Heart left ventricle (tissue), 16 donors: ENCODE data around the gene RGS6. TPM values are rescaled to one million over a fixed set of nuclear protein-coding genes. Genes with fewer than 3 reads are reported as not detected.

ENCODE experiments used
- ATAC-seq, 4 donors: fragments of 200-7000 bp; cut with Tn5 transposase; one replicate each; pipeline ENCODE4 v1.9.1; 2020 to 2022; ENCODE audit warnings: moderate library complexity in 4 of 4, mild to moderate bottlenecking in 3 of 4, moderate number of reproducible peaks in 1 of 4
- DNase-seq, 5 donors: peaks; one replicate each; pipeline ENCODE4 v3.0.0-alpha.2; 2020
- H3K27ac ChIP-seq, 12 donors: fragments of 200-600 bp; sonication (generic) in 4 of 12; one replicate each; pipeline versions ENCODE4 v1.5.0 to v1.8.0; 2016 to 2022; ENCODE audit warnings: mild to moderate bottlenecking in 2 of 12
- H3K27me3 ChIP-seq, 9 donors: fragments of 200-600 bp; sonication (generic) in 2 of 9; one replicate each; pipeline versions ENCODE4 v1.5.1 to v1.8.0; 2016 to 2022; ENCODE audit warnings: mild to moderate bottlenecking in 3 of 9
- H3K36me3 ChIP-seq, 9 donors: fragments of 200-600 bp; sonication (generic) in 2 of 9; one replicate each; pipeline versions ENCODE4 v1.5.0 to v1.8.0; 2018 to 2022; ENCODE audit warnings: mild to moderate bottlenecking in 2 of 9
- H3K4me1 ChIP-seq, 12 donors: fragments of 200-600 bp; sonication (generic) in 4 of 12; one replicate each; pipeline versions ENCODE4 v1.5.0 to v1.8.0; 2016 to 2022; ENCODE audit warnings: mild to moderate bottlenecking in 3 of 12
- H3K4me3 ChIP-seq, 12 donors: fragments of 200-600 bp; sonication (generic) in 4 of 12; one replicate each; pipeline versions ENCODE4 v1.5.0 to v1.8.0; 2017 to 2022; ENCODE audit warnings: mild to moderate bottlenecking in 9 of 12, moderate library complexity in 4 of 12
- H3K9me3 ChIP-seq, 12 donors: fragments of 200-600 bp; sonication (generic) in 4 of 12; one replicate each; pipeline versions ENCODE4 v1.5.0 to v1.8.0; 2016 to 2022; ENCODE audit warnings: mild to moderate bottlenecking in 1 of 12
- CTCF ChIP-seq, 12 donors: fragments of 200-600 bp; sonication (generic) in 4 of 12; IDR thresholded peaks; one replicate each; pipeline versions ENCODE4 v1.5.0 to v1.8.0; 2018 to 2022; ENCODE audit warnings: antibody characterized with exemption in 12 of 12, mild to moderate bottlenecking in 5 of 12
- POLR2A ChIP-seq, 2 donors: fragments of 450-650 bp; IDR thresholded peaks; one replicate each; pipeline ENCODE4 v1.6.1; 2017; ENCODE audit warnings: antibody characterized with exemption in 2 of 2, mild to moderate bottlenecking in 2 of 2, moderate library complexity in 2 of 2
- WGBS, 4 donors: extraction: QIAGEN DNeasy Blood & Tissue Kit in 2 of 4; methylation state at CpG; one replicate each; pipeline versions ENCODE4 v1.1.5 to v1.1.7; 2013 to 2018; 5-methylcytosine and 5-hydroxymethylcytosine counted together
- intact Hi-C, 10 donors: fragments of 100-400 bp; cut with DNase I; formaldehyde crosslinking; loops; one replicate each; pipeline versions ENCODE4 v1.11.1 to v1.14.2; 2022
- polyA plus RNA-seq, 2 donors: library from polyadenylated mRNA; stranded (reverse); fragments of 200-250 nt; gene quantifications; one replicate each; pipeline ENCODE4 v1.2.3, GENCODE V29; 2013
- total RNA-seq, 9 donors: library from RNA; depleted of rRNA in 2 of 9; stranded (reverse); fragments of >200 nt in 2 of 9; fragmentation: NEBNext Ultra II Directional in 3 of 9; extraction: Animal tissue kit (Norgen Biotek cat#: 25700) in 3 of 9; gene quantifications; one replicate each; pipeline versions ENCODE4 v1.1.0 to v1.2.4, GENCODE V29; 2016 to 2023
- donor health status: ischemic (EF 13 %, LVEDD 7.1; RV severe dilation, severe dysfunction).
- donor health status: healthy with polysubstance abuse.
- donor health status: DM: no; HTN: yes; CAD: no.
- donor health status: DM: no; HTN: no; CAD: no.
- donor health status: ischemic (EF 25% LVEDD 6.9; RV normal size, moderate dysfunction).
- donor health status: ischemic (EF 25% LVEDD 5.7; RV mildly dilated, moderate dysfunction).
- donor health status: healthy.
- donor health status: DM: yes; HTN: yes; CAD: no.
- donor health status: ischemic (EF 35%, LVEDD 5.7; RV mildly dilated, moderate dysfunction).
- donor health status: nonischemic (EF 11% LVEDD 7.7; RV severe dilation, severe dysfunction).
- donor health status: DM: yes; HTN: yes; CAD: no.
- donor health status: PGD.
- donor health status: ischemic (EF 29% LVEDD 5.4; RV normal size, mild dysfunction).
- donor health status: nonischemic (EF 23%, LVEDD 6.1; RV moderate dilation, normal function).

Gene RGS6
- total and polyA plus RNA-seq, 11 donors = 1.3 to 25.4 (median 15.1) TPM

GRCh38 chr14:72552236-72552635, 620.0 kb downstream of the RGS6 start:
- peaks cover 0 to 3% (median 0%) of the 10 kb centered on the region in 9 donors for H3K27me3 ChIP-seq
- intact Hi-C loops = no loop called here
- no peak overlapping the region for H3K4me3 ChIP-seq
- H3K27ac ChIP-seq = no peak overlapping the region
- ATAC-seq (no peak), DNase-seq (no peak)
- H3K9me3 ChIP-seq = no peaks in the 10 kb centered on the region
- 57 to 89% (median 67%) methylated on average over 2 to 5 of the region's 5 CpGs for WGBS, 4 donors
- TF ChIP-seq POLR2A (IDR thresholded peaks at IDR 0.05) (no peak), CTCF (IDR thresholded peaks at IDR 0.05) (no peak)
- peaks cover 0 to 13% (median under 1%) of the 10 kb centered on the region in 12 donors for H3K4me1 ChIP-seq
- no peaks in the 10 kb centered on the region for H3K36me3 ChIP-seq

GRCh38 chr14:72553161-72553560, 620.9 kb downstream of the RGS6 start:
- Histone ChIP-seq H3K4me3 (no peak overlapping the region), H3K27me3 (peaks cover 0 to 3% (median 0%) of the 10 kb centered on the region in 9 donors), H3K9me3 (no peaks in the 10 kb centered on the region), H3K4me1 (peaks cover 0 to 11% (median 0%) of the 10 kb centered on the region in 12 donors), H3K36me3 (no peaks in the 10 kb centered on the region), H3K27ac (no peak overlapping the region)
- TF ChIP-seq POLR2A (IDR thresholded peaks at IDR 0.05) (no peak), CTCF (IDR thresholded peaks at IDR 0.05) (no peak)
- intact Hi-C loops = no loop called here
- ATAC-seq = no peak
- 33 to 44% (median 39%) methylated on average over 8 of the region's 8 CpGs for WGBS, 4 donors
- DNase-seq = no peak

GRCh38 chr14:72553656-72554055, 621.4 kb downstream of the RGS6 start:
- no peaks in the 10 kb centered on the region for H3K36me3 ChIP-seq
- no peak overlapping the region for H3K27ac ChIP-seq
- peaks cover 0 to 11% (median 0%) of the 10 kb centered on the region in 12 donors for H3K4me1 ChIP-seq
- H3K9me3 ChIP-seq = no peaks in the 10 kb centered on the region
- TF ChIP-seq POLR2A (IDR thresholded peaks at IDR 0.05) (no peak), CTCF (IDR thresholded peaks at IDR 0.05) (no peak)
- 36 to 39% (median 39%) methylated on average over 5 of the region's 5 CpGs for WGBS, 4 donors
- ATAC-seq = no peak
- DNase-seq = no peak
- intact Hi-C loops = no loop called here
- H3K4me3 ChIP-seq = no peak overlapping the region
- H3K27me3 ChIP-seq = peaks cover 0 to 3% (median 0%) of the 10 kb centered on the region in 9 donors

- H3K36me3 ChIP-seq = no peaks in the 10 kb centered on the region
- H3K4me1 ChIP-seq = peaks cover 0 to 12% (median 3%) of the 10 kb centered on the region in 12 donors
- 78 to 84% (median 79%) methylated on average over 4 of the region's 4 CpGs for WGBS, 4 donors
- ATAC-seq (no peak), DNase-seq (no peak)
- intact Hi-C loops = no loop called here
- no peak overlapping the region for H3K27ac ChIP-seq
- TF ChIP-seq CTCF (IDR thresholded peaks at IDR 0.05) (no peak), POLR2A (IDR thresholded peaks at IDR 0.05) (no peak)
- no peaks in the 10 kb centered on the region for H3K9me3 ChIP-seq
- no peak overlapping the region for H3K4me3 ChIP-seq
- peaks cover 0 to 3% (median 0%) of the 10 kb centered on the region in 9 donors for H3K27me3 ChIP-seq
Measured at GRCh38 chr14:72554401-72554800, 622.2 kb downstream of the RGS6 start.
